Muscle of leg (tissue), 11 donors: Measurements from ENCODE around the gene CAPN11. TPM values are rescaled to one million over a fixed set of nuclear protein-coding genes. Genes with fewer than 3 reads are reported as not detected.
A peak's percentile ranks its signal among the peaks of the same experiment; 100 is the strongest.

Experiments
- DNase-seq: peaks from one replicate; pipeline ENCODE4 v3.0.0; 2013
- H3K27ac ChIP-seq: one replicate; pipeline ENCODE4 v1.5.1; 2013; ENCODE audit warnings: mild to moderate bottlenecking, low read length, control low read depth
- H3K27me3 ChIP-seq: one replicate; pipeline ENCODE4 v1.6.1; 2013; ENCODE audit warnings: low read length; ENCODE audit not compliant: control insufficient read depth, insufficient read depth
- H3K36me3 ChIP-seq: one replicate; pipeline ENCODE4 v1.6.1; 2013; ENCODE audit warnings: low read length; ENCODE audit not compliant: control insufficient read depth, insufficient read depth
- H3K4me1 ChIP-seq: one replicate; pipeline ENCODE4 v1.6.1; 2013; ENCODE audit warnings: low read length; ENCODE audit not compliant: control insufficient read depth, insufficient read depth
- H3K4me3 ChIP-seq: one replicate; pipeline ENCODE4 v1.5.1; 2013; ENCODE audit warnings: low read length, control low read depth
- H3K9me3 ChIP-seq: replicated peaks from 2 replicates; pipeline ENCODE4 v1.6.1; 2013; ENCODE audit warnings: low read depth, low read length; ENCODE audit not compliant: control insufficient read depth
- WGBS: methylation state at CpG from one replicate; pipeline ENCODE4 v1.1.5; 2013; ENCODE audit warnings: missing lambda C conversion rate; ENCODE audit not compliant: insufficient coverage; 5-methylcytosine and 5-hydroxymethylcytosine counted together
- polyA plus RNA-seq, 8 donors: library from polyadenylated mRNA; unstranded; fragments of 120-200 nt; gene quantifications; one replicate each; pipeline versions ENCODE4 v1.2.1 to v1.2.3, GENCODE V29; 2013; ENCODE audit warnings: inconsistent platforms in 1 of 8, low replicate concordance in 1 of 8; ENCODE audit not compliant: insufficient read length in 8 of 8, insufficient read depth in 1 of 8
- total RNA-seq: library from RNA; stranded (reverse); fragments of 120-200 nt; gene quantifications from one replicate; pipeline ENCODE4 v1.2.4, GENCODE V29; 2013

Gene CAPN11
- total and polyA plus RNA-seq, 9 donors = 0.13 to 0.54 (median 0.28) TPM

- Histone ChIP-seq H3K4me3 (no peak overlapping the region), H3K27me3 (no peaks in the 10 kb centered on the region), H3K27ac (no peak overlapping the region), H3K36me3 (peaks cover 62% of the 10 kb centered on the region), H3K9me3 (no peaks in the 10 kb centered on the region), H3K4me1 (no peaks in the 10 kb centered on the region)
- no peak for DNase-seq
Observed at GRCh38 chr6:44145839-44146238, 12.8 kb upstream of the CAPN11 start.

GRCh38 chr6:44146685-44147084 is 11.9 kb upstream of the CAPN11 start:
- 90% methylated on average over 6 of the region's 10 CpGs for WGBS

GRCh38 chr6:44147256-44147655 is 11.4 kb upstream of the CAPN11 start:
- Histone ChIP-seq H3K4me3 (no peak overlapping the region), H3K4me1 (peaks cover 4% of the 10 kb centered on the region), H3K27me3 (no peaks in the 10 kb centered on the region), H3K9me3 (no peaks in the 10 kb centered on the region), H3K36me3 (peaks cover 56% of the 10 kb centered on the region), H3K27ac (no peak overlapping the region)
- no peak for DNase-seq
- 94% methylated on average over 6 of the region's 7 CpGs for WGBS

More at GRCh38 chr6:44146685-44147084, 11.9 kb upstream of the CAPN11 start:
- DNase-seq = no peak
- Histone ChIP-seq H3K27ac (no peak overlapping the region), H3K27me3 (no peaks in the 10 kb centered on the region), H3K4me1 (peaks cover 3% of the 10 kb centered on the region), H3K9me3 (no peaks in the 10 kb centered on the region), H3K4me3 (no peak overlapping the region), H3K36me3 (peaks cover 56% of the 10 kb centered on the region)

- Histone ChIP-seq H3K27ac (no peak overlapping the region), H3K4me3 (no peak overlapping the region), H3K27me3 (no peaks in the 10 kb centered on the region), H3K36me3 (peaks cover 64% of the 10 kb centered on the region), H3K4me1 (peaks cover 4% of the 10 kb centered on the region), H3K9me3 (no peaks in the 10 kb centered on the region)
- no peak for DNase-seq
- 80% methylated on average over 5 of the region's 9 CpGs for WGBS
Observed at GRCh38 chr6:44148306-44148705, 10.3 kb upstream of the CAPN11 start.

- no peak overlapping the region for H3K27ac ChIP-seq
- H3K4me1 ChIP-seq = peaks cover 4% of the 10 kb centered on the region
- H3K4me3 ChIP-seq = no peak overlapping the region
- DNase-seq = no peak
- no peaks in the 10 kb centered on the region for H3K9me3 ChIP-seq
- H3K36me3 ChIP-seq = peaks cover 65% of the 10 kb centered on the region
- no peaks in the 10 kb centered on the region for H3K27me3 ChIP-seq
- 88% methylated on average over 4 of the region's 7 CpGs for WGBS
Observed at GRCh38 chr6:44149369-44150012, 9.1 kb upstream of the CAPN11 start.

- no peak overlapping the region for H3K27ac ChIP-seq
- H3K9me3 ChIP-seq = no peaks in the 10 kb centered on the region
- H3K4me1 ChIP-seq = peaks cover 4% of the 10 kb centered on the region
- 72% methylated on average over 2 of the region's 3 CpGs for WGBS
- H3K4me3 ChIP-seq = no peak overlapping the region
- H3K36me3 ChIP-seq = peaks cover 65% of the 10 kb centered on the region
- no peaks in the 10 kb centered on the region for H3K27me3 ChIP-seq
- no peak for DNase-seq
Observed at GRCh38 chr6:44150317-44150917, 8.2 kb upstream of the CAPN11 start.

GRCh38 chr6:44151348-44152108 is 7.1 kb upstream of the CAPN11 start:
- peaks cover 57% of the 10 kb centered on the region for H3K36me3 ChIP-seq
- no peak overlapping the region for H3K4me3 ChIP-seq
- peaks cover 4% of the 10 kb centered on the region for H3K4me1 ChIP-seq
- H3K27me3 ChIP-seq = no peaks in the 10 kb centered on the region
- H3K27ac ChIP-seq = no peak overlapping the region
- DNase-seq = peak; percentile 60
- H3K9me3 ChIP-seq = no peaks in the 10 kb centered on the region
- WGBS = 18% methylated on average over 30 of the region's 31 CpGs

- no peaks in the 10 kb centered on the region for H3K9me3 ChIP-seq
- 80% methylated on average over 4 of the region's 8 CpGs for WGBS
- no peak overlapping the region for H3K27ac ChIP-seq
- DNase-seq = no peak
- H3K4me1 ChIP-seq = peaks cover 4% of the 10 kb centered on the region
- H3K27me3 ChIP-seq = no peaks in the 10 kb centered on the region
- no peak overlapping the region for H3K4me3 ChIP-seq
- H3K36me3 ChIP-seq = peaks cover 51% of the 10 kb centered on the region
Observed at GRCh38 chr6:44152109-44152461, 6.5 kb upstream of the CAPN11 start.

GRCh38 chr6:44152533-44152932 is 6.1 kb upstream of the CAPN11 start:
- Histone ChIP-seq H3K36me3 (peaks cover 46% of the 10 kb centered on the region), H3K4me3 (no peak overlapping the region), H3K4me1 (peaks cover 4% of the 10 kb centered on the region), H3K9me3 (no peaks in the 10 kb centered on the region), H3K27me3 (no peaks in the 10 kb centered on the region), H3K27ac (no peak overlapping the region)
- 96% methylated on average over 12 of the region's 19 CpGs for WGBS
- no peak for DNase-seq

GRCh38 chr6:44154067-44154466 is 4.6 kb upstream of the CAPN11 start:
- Histone ChIP-seq H3K36me3 (peaks cover 31% of the 10 kb centered on the region), H3K4me3 (no peak overlapping the region), H3K4me1 (peaks cover 4% of the 10 kb centered on the region), H3K27me3 (no peaks in the 10 kb centered on the region), H3K9me3 (no peaks in the 10 kb centered on the region), H3K27ac (no peak overlapping the region)
- no peak for DNase-seq
- 89% methylated on average over 11 of the region's 12 CpGs for WGBS
